ENCODE results near the gene PRICKLE3.
"Not testable (repeated sequence)": the region's sequence is repeated elsewhere in the genome, so short reads cannot be mapped to it uniquely, and the experiment has no call there.

The PRICKLE3 gene

DNA sequence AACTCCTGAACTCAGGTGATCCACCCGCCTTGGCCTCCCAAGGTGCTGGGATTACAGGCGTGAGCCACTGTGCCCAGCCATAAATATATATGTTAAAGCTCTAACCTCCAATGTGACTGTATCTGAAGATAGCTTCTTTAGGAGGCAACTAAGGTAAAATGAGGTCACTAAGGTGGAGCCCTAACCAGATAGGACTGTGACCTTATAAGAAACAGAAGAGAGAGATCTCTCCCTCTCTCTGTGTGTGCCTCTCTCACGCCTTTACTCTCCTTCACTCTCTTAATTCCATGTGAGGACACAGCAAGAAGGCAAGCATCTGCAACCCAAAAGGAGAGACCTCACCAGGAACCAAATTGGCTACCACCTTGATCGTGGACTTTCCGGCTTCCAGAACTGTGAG, 24.5 kb downstream of the PRICKLE3 start:
- DNase-seq (ENCODE audit: low read depth in 2 of 2): no peak

- DNase-seq (ENCODE audit: low read depth in 2 of 2): no peak
These were observed 25.3 kb downstream of the PRICKLE3 start for GRCh38 chrX:49160908-49161307.

- no peak for DNase-seq (ENCODE audit: low read depth in 2 of 2)
These were observed 29.0 kb downstream of the PRICKLE3 start for GRCh38 chrX:49157194-49157593.

DNA sequence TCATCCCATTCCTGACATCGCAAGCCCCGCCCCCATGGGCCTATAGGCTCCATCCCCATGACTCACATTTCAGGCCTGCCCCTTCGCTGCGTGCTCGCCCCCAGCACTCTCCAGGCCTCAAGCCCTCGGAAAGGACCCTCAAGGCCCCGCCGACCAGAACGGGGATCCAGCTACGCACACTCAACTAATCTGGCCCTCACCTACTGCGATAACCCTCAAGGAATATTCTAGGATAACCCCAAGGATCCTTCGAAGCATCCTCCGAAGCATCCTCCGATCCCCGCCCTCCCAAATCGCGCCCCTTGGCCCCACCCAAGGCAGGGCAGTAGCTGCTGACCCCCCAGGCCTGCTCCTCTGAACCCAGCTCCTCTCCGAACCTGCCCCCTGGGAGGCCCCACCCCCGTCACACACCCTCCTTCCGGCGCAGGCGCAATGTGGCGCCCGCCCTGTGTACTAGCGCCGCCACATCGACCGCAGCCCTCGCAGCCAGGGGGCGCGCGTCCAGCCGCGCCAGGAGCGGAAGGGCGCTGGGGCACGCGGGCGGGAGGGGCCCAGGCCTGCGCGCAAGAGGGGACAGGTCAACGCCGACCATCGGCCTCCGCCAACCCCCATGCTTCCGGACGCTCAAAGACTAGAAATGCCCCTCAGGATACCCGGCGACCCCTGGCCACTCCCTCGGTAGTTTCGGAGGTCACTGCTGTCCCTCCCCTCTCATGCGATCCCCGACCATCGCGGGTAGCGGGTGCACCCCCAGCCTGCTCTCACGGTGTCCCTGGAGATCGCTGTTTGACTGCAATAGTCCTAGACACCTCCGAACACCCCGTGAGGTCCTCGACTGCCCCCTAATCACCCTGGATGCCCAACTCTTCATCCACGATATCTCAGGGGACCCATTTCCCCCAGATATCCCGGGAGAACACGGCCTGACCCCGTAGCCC, 30.0 kb downstream of the PRICKLE3 start:
- peak; percentile 69 to 76 for DNase-seq (ENCODE audit: low read depth in 2 of 2)

DNA sequence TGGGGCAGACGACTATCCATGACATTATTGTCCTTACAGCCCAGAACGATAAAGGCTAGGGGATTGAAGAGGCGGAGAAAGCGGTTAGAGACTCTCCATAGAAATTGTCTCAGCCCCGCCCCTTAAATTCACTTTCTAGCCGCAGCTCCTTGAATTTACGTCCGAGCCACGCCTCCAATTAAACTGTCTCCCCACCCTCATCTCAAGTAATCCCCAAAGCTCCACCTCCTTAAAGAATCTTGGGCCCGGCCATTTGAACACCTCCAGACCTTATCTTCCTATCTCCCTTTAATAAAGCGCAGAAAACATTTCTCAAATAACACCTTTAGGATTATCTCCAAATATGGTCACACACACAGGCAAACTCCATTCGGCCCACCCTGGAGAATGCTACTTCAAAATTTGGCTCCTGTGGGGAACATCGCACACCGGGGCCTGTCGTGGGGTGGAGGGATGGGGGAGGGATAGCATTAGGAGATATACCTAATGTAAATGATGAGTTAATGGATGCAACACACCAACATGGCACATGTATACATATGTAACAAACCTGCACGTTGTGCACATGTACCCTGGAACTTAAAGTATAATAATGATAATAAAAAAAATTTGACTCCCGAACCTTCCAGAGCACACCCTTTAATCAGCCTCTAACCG, 30.8 kb downstream of the PRICKLE3 start:
- peak in 1 of 2 donors; percentile 30 for DNase-seq (ENCODE audit: low read depth in 2 of 2)

- no peak for DNase-seq (ENCODE audit: low read depth in 2 of 2)
These were observed 32.7 kb downstream of the PRICKLE3 start for GRCh38 chrX:49153467-49153866.

DNA sequence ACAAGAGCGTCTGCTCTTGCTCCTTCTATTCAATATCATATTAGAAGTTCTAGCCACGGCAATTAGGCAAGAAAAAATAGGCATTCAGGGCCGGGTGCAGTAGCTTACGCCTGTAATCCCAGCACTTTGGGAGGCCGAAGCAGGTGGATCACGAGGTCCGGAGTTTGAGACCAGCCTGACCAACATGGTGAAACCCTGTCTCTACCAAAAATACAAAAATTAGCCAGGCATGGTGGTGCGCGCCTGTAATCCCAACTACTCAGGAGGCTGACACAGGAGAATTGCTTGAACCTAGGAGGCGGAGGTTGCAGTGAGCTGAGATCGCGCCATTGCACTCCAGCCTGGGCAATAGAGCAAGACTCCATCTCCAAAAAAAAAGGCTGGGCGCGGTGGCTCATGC, 36.9 kb downstream of the PRICKLE3 start:
- not testable (repeated sequence) for DNase-seq (ENCODE audit: low read depth in 2 of 2)

DNA sequence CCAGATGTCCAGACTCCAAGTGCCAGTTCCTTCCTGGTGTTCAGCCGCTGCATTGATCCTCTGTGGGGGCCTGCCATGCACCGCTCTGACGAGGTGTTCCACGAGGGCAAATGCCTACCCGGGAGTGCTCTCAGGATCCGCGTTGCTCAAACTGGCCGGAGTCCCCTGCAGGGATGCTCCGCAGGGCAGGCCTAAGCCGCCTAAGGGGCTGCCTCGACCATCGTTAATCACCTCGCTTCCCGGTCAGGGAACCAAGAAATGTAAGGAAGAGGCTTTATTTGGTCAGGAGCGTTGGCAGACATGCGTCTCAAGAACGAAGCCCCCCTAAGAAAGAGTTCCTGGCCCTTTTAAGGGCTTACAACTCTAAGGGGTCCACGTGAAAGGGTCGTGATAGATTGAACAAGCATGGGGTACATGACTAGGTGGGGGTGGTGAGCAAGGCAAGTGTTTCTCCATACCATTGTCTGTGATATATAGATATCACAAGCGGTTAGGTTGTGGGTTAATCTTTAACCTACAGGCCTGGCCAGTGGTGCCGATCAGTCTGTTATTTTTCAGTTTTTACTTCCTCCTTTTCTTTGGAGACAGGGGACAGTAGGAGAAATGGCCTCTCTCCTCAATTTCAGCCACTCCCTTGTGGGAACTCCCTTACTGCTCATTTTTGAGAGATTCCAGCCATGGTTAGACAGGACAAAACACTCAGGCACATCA, 37.6 kb downstream of the PRICKLE3 start:
- not testable (repeated sequence) for DNase-seq (ENCODE audit: low read depth in 2 of 2)

GRCh38 chrX:49147936-49148335, 38.2 kb downstream of the PRICKLE3 start:
- no peak for DNase-seq (ENCODE audit: low read depth in 2 of 2)

- DNase-seq (ENCODE audit: low read depth in 2 of 2): no peak
These were observed 38.9 kb downstream of the PRICKLE3 start for GRCh38 chrX:49147282-49147681.

DNA sequence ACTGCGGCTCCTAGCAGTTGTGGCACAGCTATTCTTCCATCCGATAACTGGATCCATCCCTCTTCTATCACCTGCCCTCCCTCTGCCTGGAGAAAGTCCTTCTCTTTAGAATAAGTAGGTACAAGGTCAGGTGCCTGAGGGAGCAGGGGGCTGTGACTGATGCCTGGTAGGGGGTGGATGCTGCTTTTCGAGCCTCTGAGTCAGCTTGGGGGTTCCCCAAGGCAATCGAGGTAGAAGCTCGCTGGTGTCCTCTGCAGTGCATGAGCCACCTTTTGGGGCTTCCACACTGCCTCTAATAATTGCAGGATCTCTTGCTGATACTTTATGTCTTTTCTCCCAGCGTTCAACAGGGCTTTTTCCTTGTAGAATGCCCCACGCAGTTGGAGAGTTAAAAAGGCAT, 43.0 kb downstream of the PRICKLE3 start:
- not testable (repeated sequence) for DNase-seq (ENCODE audit: low read depth in 2 of 2)

GRCh38 chrX:49142264-49142663, 43.9 kb downstream of the PRICKLE3 start:
- not testable (repeated sequence) for DNase-seq (ENCODE audit: low read depth in 2 of 2)

- DNase-seq (ENCODE audit: low read depth in 2 of 2): no peak
These were observed 46.5 kb downstream of the PRICKLE3 start for GRCh38 chrX:49139713-49140112.

DNA sequence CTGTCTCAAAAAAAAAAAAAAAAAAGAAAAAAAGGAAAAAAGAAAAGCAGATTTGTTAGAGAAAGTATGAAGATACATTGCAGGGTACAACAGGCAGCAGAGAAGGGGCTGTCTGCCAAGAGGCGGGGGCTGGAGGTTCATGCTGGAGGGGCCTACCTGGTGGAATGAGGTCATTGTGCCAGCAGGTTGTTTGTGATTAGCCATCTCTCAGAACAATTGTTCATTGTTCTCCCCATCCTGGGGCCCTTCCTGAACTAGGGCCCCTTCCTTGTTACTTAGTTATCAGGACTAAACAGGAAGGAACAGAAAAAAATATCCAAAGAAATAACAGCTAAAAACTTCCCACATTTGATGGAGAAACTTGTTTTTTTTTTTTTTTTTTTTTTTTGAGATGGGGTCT, 48.7 kb downstream of the PRICKLE3 start:
- no peak for DNase-seq (ENCODE audit: low read depth in 2 of 2)

GRCh38 chrX:49133759-49134158, 52.4 kb downstream of the PRICKLE3 start:
- no peak for DNase-seq (ENCODE audit: low read depth in 2 of 2)

DNA sequence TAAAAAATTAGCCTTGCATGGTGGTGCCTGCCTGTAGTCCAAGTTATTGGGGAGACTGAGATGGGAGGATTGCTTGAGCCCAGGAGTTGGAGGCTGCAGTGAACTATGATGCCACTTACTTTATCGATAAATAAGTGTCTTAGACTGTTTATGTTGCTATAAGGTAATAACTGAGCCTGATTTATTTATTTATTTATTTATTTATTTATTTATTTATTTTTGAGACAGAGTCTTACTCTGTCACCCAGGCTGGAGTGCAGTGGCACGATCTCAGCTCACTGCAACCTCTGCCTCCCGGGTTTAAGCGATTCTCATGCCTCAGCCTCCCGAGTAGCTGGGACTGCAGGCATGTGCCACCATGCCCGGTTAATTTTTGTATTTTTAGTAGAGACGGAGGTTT, 53.9 kb downstream of the PRICKLE3 start:
- not testable (repeated sequence) for DNase-seq (ENCODE audit: low read depth in 2 of 2)

DNA sequence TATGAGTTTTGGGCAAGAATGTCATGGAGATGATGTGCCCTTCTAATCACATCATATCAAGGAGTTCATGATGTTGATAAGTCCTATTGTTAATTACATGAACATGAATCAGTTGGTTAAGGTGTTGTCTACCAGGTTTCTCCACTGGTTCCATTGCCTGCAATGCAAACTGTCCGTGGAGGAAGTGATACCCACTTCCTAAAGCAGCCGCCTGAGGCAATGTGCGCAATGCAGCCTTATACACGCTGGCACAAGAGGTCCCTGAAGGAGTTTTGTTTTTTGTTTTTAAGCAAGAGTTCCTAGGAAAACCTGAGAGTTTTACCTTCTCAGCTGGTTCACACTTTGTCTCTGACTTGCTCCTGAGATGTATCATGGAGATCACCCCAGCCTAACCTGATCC, 56.7 kb downstream of the PRICKLE3 start:
- no peak for DNase-seq (ENCODE audit: low read depth in 2 of 2)

DNA sequence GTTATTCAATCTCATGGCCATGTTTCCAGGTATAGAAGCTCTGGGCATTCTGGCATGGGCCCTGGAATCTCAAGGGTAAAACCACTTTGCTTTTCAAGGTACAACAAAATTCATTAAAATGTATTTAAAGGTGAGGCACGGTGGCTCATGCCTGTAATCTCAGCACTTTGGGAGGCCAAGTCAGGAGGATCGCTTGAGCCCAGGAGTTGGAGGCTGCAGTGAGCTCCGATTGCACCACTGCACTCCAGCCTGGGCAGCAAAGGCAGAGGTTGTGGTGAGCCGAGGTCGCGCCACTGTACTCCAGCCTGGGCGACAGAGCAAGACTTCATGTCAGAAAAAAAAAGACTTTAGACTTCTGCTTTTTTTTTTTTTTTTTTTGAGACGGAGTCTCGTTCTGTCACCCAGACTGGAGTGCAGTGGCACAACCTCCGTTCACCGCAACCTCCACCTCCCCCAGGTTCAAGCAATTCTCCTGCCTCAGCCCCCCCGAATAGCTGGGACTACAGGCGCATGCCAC, 58.4 kb downstream of the PRICKLE3 start:
- not testable (repeated sequence) for DNase-seq (ENCODE audit: low read depth in 2 of 2)

All from stimulated activated CD4-positive, alpha-beta T cell treated with anti-CD3 and anti-CD28 coated beads, Interleukin-4, amount 100 ng/mL, for 48 hours (primary cell).